EL (cell line): ENCODE measurements around the gene CDA.

Source experiments
- DNase-seq: peaks from one replicate; pipeline ENCODE4 v3.0.0-alpha.2; 2016

CDA gene

GRCh38 chr1:20658166-20658915 lies 69.4 kb downstream of the CDA start:
- DNase-seq, result no peak

GRCh38 chr1:20660363-20660762 lies 71.5 kb downstream of the CDA start:
- DNase-seq, result no peak

- no peak for DNase-seq
Measured at GRCh38 chr1:20660847-20661206, 71.9 kb downstream of the CDA start.

GRCh38 chr1:20661207-20662109 lies 72.6 kb downstream of the CDA start, which contains the start of gene DDOST:
Gene DDOST, minus strand, starts transcription at chr1:20661369. Its CDS starts 19 bp downstream, at chr1:20661350.
- peak; percentile 99 for DNase-seq

- no peak for DNase-seq
Measured at GRCh38 chr1:20662110-20662475, 73.2 kb downstream of the CDA start.

DNA sequence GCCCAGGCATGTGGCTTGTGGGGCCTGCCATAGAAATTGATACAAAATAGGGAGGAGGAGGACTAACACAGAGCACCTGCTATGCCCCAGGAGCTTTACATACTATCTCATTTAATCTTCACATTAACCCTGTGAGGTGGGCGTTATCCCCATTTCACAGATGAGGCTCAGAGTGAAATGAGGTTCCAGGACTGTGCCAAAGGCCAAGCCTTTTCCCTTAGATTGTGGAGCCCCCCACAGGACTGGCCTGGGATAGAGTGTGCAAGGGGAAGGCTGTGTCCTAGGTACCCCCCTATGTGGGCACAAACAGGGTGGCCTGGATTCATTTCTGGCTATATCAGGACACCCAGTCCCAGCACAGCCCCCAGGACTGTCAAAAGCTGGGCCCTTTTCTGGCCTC lies 74.5 kb downstream of the CDA start:
- no peak for DNase-seq

- DNase-seq, result no peak
Measured at GRCh38 chr1:20663969-20664715, 75.2 kb downstream of the CDA start.

DNA sequence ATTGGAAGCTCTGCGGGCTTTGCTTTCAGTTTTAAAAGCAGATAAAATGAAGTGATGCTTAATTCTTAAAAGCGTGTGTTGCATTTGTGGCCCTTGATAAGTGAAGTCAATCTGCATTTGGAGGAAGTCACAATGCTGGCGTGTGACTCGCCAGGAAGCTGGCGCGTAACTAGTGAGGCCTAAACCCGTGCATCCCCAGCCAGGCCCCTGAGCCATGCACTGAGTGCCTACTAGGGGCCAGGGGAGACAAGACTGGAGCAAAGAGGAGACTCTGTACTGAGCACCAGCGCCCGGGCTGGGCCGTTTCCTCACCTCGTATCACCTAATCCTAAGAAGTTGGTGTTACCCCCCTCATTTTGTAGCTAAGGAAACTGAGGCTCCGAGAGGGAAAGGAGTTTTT lies 76.8 kb downstream of the CDA start:
- no peak for DNase-seq

DNA sequence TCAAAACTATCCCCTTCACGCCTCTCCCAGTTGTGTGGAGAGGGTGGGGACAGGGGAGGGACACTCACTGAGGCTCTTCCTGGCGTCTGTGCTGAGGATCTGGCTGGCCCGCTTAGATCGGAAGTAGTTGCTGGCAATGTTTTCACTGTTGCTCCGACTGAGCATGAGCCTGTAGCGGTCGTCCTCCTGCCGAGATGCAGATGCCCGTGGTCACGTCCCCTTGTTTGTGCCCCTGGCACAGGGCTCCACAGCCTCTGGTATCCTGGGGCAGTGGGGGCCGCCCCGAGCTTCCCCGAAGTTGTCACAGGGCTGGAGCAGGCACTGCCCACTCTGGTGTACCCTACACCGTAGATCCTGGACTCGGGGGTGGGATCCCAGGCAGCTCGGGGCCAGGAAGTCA lies 77.2 kb downstream of the CDA start:
- DNase-seq, result no peak

- peak; percentile 36 for DNase-seq
Measured at GRCh38 chr1:20666804-20667203, 77.9 kb downstream of the CDA start.
